AG10803 (cell line): ENCODE results near the gene NPSR1.

Source experiments
- DNase-seq: peaks from one replicate; pipeline ENCODE4 v3.0.0; 2010; ENCODE audit warnings: low read depth
- H3K4me3 ChIP-seq: 2 replicates; pipeline ENCODE4 v1.5.1; 2011; ENCODE audit warnings: mild to moderate bottlenecking, low read length, control low read depth
- CTCF ChIP-seq: conservative IDR thresholded peaks from 2 replicates; pipeline ENCODE4 v1.5.1; 2011; ENCODE audit warnings: mild to moderate bottlenecking, low read length, control low read depth, inconsistent platforms

The NPSR1 gene

DNA sequence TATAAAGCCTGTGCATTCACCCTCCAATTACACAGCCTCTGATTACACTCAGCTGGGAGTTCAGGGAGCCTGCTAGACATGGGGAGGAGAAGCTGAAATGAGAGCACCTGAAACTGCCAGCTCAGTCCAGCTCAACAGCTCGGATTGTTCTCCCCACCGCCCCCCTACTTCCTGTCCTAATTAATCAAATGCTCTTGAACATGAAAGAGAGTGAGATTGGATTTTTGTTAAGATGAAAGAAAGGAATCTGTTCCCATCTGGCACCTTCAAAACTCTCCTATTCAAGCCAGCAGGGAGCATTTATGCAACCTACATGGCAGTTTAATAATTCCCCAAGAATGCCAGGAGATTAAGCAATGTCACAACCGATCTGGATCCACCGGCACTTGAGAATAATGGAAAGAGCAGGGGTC, 98.0 kb downstream of the NPSR1 start:
- TF ChIP-seq CTCF, result no peak
- peak; percentile 3 for DNase-seq
- H3K4me3 ChIP-seq, result no peak overlapping the region

- TF ChIP-seq CTCF, result no peak
- no peak for DNase-seq
- H3K4me3 ChIP-seq, result no peak overlapping the region
Measured at GRCh38 chr7:34756691-34757090, 98.7 kb downstream of the NPSR1 start.

- H3K4me3 ChIP-seq, result no peak overlapping the region
- DNase-seq, result no peak
- no peak for TF ChIP-seq CTCF
Measured at GRCh38 chr7:34757570-34758110, 99.6 kb downstream of the NPSR1 start.

DNA sequence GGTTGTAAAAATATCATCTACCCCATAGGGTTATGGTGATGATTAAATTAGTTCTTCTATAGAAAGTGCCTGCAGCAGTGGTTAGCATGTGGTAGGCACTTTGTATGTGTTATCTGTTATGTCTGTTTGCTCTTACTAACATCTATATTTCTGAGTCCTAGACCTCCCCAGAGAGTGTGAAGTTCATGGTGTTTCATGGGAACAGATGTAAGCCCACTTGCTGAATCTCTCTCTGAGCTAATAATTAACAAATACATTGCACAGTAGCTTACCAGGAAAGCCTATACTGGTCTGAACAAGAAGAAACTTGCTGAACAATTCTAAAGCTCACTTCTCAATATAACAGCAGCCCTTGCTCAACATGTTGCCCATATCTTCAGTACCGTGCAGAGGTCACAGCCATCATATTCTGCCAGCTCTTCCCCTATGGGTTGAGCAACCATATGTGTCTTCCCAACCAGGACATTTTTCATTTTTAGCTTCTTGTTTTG, 100.1 kb downstream of the NPSR1 start:
- H3K4me3 ChIP-seq, result no peak overlapping the region
- no peak for TF ChIP-seq CTCF
- no peak for DNase-seq

DNA sequence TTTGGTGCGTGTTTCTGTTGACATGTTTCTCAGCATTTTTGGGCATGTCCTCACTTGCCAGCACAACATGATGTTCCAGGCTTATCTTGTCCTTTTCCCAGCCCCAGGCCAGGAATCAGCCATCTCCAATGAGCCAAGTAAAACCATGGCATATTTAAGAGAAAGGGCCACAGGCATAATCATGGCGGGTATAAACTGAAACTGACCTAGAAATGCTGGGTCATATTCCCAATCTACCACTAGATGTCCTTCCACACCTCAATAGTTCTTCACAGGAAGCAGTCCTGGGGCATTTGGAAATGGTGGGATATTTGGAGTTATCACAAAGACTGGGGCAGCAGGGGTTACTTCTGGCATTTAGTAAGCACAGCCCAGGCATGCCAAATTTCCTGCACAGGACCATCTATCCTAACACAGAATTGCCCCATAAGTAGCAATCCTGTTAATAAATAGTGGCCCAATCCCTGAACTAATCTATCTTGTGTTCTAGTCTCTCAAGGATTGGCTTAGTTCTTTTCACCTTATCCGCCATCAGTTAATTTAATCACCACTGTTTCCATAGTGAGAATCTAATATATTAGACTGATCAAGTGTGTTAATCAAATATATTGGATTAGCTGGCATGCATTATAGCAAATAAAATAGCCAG, 101.6 kb downstream of the NPSR1 start:
- H3K4me3 ChIP-seq, result no peak overlapping the region
- DNase-seq, result peak; percentile 46
- TF ChIP-seq CTCF, result peak; percentile 78

GRCh38 chr7:34760271-34760670, 102.3 kb downstream of the NPSR1 start:
- TF ChIP-seq CTCF, result no peak
- no peak for DNase-seq
- no peak overlapping the region for H3K4me3 ChIP-seq

DNA sequence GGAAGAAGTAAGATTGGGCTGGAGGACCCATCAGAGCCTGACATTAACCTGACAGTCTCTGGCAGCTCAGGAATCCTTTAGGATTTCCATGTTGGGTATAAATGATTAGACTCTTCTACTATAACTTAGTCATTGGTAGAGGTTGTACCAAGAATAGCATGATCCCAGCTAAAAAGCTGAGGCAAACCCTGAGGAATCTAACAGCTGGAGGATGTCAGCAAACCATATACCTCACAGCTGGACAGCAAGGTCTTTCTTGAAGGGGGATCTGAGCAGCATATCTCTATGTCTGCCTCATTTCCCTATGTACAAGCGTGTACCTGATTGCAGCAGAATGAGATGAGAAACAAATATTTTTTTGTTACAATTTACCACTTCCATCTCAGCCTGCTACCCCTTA, 103.2 kb downstream of the NPSR1 start:
- DNase-seq, result no peak
- no peak for TF ChIP-seq CTCF
- no peak overlapping the region for H3K4me3 ChIP-seq
